Right lobe of liver (tissue), 4 donors: ENCODE data around the gene ACACA.

Source experiments
- CTCF ChIP-seq, 4 donors: fragments of 200-600 bp in 3 of 4; fragments of 450-650 bp in 1 of 4; IDR thresholded peaks; one replicate each; pipeline versions ENCODE4 v1.5.1 to v1.8.0; 2016 to 2022; ENCODE audit warnings: antibody characterized with exemption in 4 of 4, mild to moderate bottlenecking in 2 of 4
- POLR2A ChIP-seq: fragments of 450-650 bp; IDR thresholded peaks from one replicate; pipeline ENCODE4 v1.6.1; 2017; ENCODE audit warnings: antibody characterized with exemption, mild to moderate bottlenecking
- donor health status: DM: no; HTN: no; CAD: no.
- donor health status: DM: no; HTN: no; CAD: no.
- donor health status: DM: no; HTN: yes; CAD: no.

DNA sequence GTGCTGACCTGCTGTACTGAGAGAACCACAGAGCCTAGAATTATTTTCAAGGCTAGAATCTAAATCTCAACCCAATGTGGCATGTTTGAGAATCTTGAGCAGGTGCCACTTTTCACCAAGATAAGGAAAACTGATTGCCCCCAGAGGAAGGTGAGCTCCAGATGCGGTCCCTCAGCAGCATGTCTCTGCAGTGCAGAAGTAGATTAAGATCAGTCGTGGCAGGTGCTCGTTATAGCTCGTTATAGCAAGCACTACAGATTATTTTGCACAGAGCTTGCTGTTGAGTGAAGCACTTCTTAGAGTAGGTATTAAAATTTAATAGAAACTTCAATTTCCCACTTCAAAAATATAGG, 281.8 kb downstream of the ACACA start:
- TF ChIP-seq CTCF (IDR thresholded peaks at IDR 0.05), result no peak
- no peak for TF ChIP-seq POLR2A
